Esophagus squamous epithelium (tissue), 5 donors: ENCODE data around the gene CD59. TPM values are rescaled to one million over a fixed set of nuclear protein-coding genes. Genes with fewer than 3 reads are reported as not detected.

Experiments
- DNase-seq: peaks from one replicate; lab custom pipeline; 2025; lab: John Stamatoyannopoulos, UW
- H3K27ac ChIP-seq, 4 donors: fragments of 200-600 bp; sonication (generic); one replicate each; pipeline ENCODE4 v1.5.1; 2016 to 2019; ENCODE audit warnings: mild to moderate bottlenecking in 1 of 4
- H3K27me3 ChIP-seq, 4 donors: fragments of 200-600 bp; sonication (generic); 1 replicate in 3 of 4; 2 replicates in 1 of 4; pipeline versions ENCODE4 v1.5.1 to v1.6.0; 2017 to 2021; ENCODE audit warnings: antibody characterized with exemption in 1 of 4
- H3K36me3 ChIP-seq, 3 donors: fragments of 200-600 bp; sonication (generic); one replicate each; pipeline ENCODE4 v1.5.1; 2016 to 2019
- H3K4me1 ChIP-seq, 3 donors: fragments of 200-600 bp; sonication (generic); one replicate each; pipeline ENCODE4 v1.5.1; 2017 to 2019
- H3K4me3 ChIP-seq, 4 donors: fragments of 200-600 bp; sonication (generic); 1 replicate in 3 of 4; 2 replicates in 1 of 4; pipeline ENCODE4 v1.5.1; 2016 to 2019; ENCODE audit warnings: mild to moderate bottlenecking in 2 of 4, moderate library complexity in 1 of 4
- H3K9me3 ChIP-seq, 3 donors: fragments of 200-600 bp; sonication (generic); one replicate each; pipeline ENCODE4 v1.5.1; 2016 to 2019
- CTCF ChIP-seq, 6 experiments: fragments of 450-650 bp in 4 of 6; fragments of 200-600 bp in 2 of 6; sonication (generic) in 2 of 6; IDR thresholded peaks; one replicate each; pipeline ENCODE4 v1.5.1; 2016 to 2019; ENCODE audit warnings: antibody characterized with exemption in 6 of 6, mild to moderate bottlenecking in 4 of 6, moderate library complexity in 4 of 6
- POLR2A ChIP-seq, 4 donors: fragments of 450-650 bp; IDR thresholded peaks; one replicate each; pipeline ENCODE4 v1.6.1; 2017; ENCODE audit warnings: antibody characterized with exemption in 4 of 4, mild to moderate bottlenecking in 4 of 4, moderate library complexity in 3 of 4
- WGBS, 2 donors: methylation state at CpG; one replicate each; pipeline ENCODE4 v1.1.5; 2018; 5-methylcytosine and 5-hydroxymethylcytosine counted together
- intact Hi-C: fragments of 100-400 bp; cut with DNase I; formaldehyde crosslinking; loops from one replicate; pipeline ENCODE4 v1.15.0; 2022
- total RNA-seq, 4 donors: library from RNA; depleted of rRNA; stranded (reverse); fragments of >200 nt; gene quantifications; one replicate each; pipeline ENCODE4 v1.1.0, GENCODE V29; 2016
- donor health status: DM: yes; HTN: yes; CAD: no.

The CD59 gene
- total RNA-seq, 4 donors from 2014 or later = 191 to 525 (median 339) TPM

GRCh38 chr11:33722590-33723234, 13.5 kb downstream of the CD59 start:
- H3K4me3 ChIP-seq = peak overlapping the region in 1 of 4 donors; percentile 10
- peak in 1 of 4 donors; percentile 16 for TF ChIP-seq POLR2A (IDR thresholded peaks at IDR 0.05)
- TF ChIP-seq CTCF (IDR thresholded peaks at IDR 0.05) = no peak
- H3K36me3 ChIP-seq = peaks cover 0 to 48% (median 15%) of the 10 kb centered on the region in 3 donors
- intact Hi-C loops = no loop called here
- WGBS, 2 donors = 78 to 92% methylated on average over 1 of the region's 2 CpGs
- peaks cover 30 to 78% (median 50%) of the 10 kb centered on the region in 3 donors for H3K4me1 ChIP-seq
- DNase-seq = no peak
- H3K9me3 ChIP-seq = no peaks in the 10 kb centered on the region
- H3K27me3 ChIP-seq = no peaks in the 10 kb centered on the region
- H3K27ac ChIP-seq = peak overlapping the region; percentile 65 to 89 (median 74)

DNA sequence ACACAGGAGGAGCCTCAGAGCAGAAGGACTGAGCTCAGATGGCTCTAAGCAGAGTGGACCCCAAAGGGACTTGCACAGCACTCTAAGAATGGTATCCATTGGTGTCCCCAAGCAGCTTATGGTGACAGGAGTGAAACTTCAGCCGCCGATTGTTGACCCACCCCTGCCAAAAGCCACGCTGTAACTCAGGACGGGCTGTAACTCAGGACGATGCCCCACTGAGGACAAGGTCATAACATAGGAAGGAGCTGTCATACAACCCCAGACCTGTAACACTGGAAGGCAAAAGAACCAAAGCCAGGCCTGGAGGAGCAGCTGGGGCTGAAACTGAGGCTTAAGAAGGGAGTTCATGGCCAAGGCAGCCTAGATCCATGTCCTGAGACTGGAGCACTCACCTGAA, 14.2 kb downstream of the CD59 start:
- TF ChIP-seq CTCF (IDR thresholded peaks at IDR 0.05) (no peak), POLR2A (IDR thresholded peaks at IDR 0.05) (no peak)
- peak overlapping the region; percentile 65 to 89 (median 74) for H3K27ac ChIP-seq
- H3K4me3 ChIP-seq = no peak overlapping the region
- peaks cover 0 to 56% (median 15%) of the 10 kb centered on the region in 3 donors for H3K36me3 ChIP-seq
- intact Hi-C loops = no loop called here
- 89% methylated on average over 5 of the region's 5 CpGs; no CpG with 5 or more reads in 1 of the 2 donors for WGBS, 2 donors
- no peak for DNase-seq
- no peaks in the 10 kb centered on the region for H3K27me3 ChIP-seq
- H3K9me3 ChIP-seq = no peaks in the 10 kb centered on the region
- peaks cover 30 to 84% (median 52%) of the 10 kb centered on the region in 3 donors for H3K4me1 ChIP-seq

- peaks cover 30 to 84% (median 57%) of the 10 kb centered on the region in 3 donors for H3K4me1 ChIP-seq
- peaks cover 0 to 61% (median 15%) of the 10 kb centered on the region in 3 donors for H3K36me3 ChIP-seq
- DNase-seq = no peak
- no peaks in the 10 kb centered on the region for H3K9me3 ChIP-seq
- intact Hi-C loops = no loop called here
- peak overlapping the region in 3 of 4 donors; percentile 65 to 89 (median 80) for H3K27ac ChIP-seq
- TF ChIP-seq POLR2A (IDR thresholded peaks at IDR 0.05) (no peak), CTCF (IDR thresholded peaks at IDR 0.05) (no peak)
- WGBS, 2 donors = 22 to 31% methylated on average over 1 of the region's 1 CpG
- H3K4me3 ChIP-seq = no peak overlapping the region
- no peaks in the 10 kb centered on the region for H3K27me3 ChIP-seq
Measured at GRCh38 chr11:33721426-33721825, 14.8 kb downstream of the CD59 start.

DNA sequence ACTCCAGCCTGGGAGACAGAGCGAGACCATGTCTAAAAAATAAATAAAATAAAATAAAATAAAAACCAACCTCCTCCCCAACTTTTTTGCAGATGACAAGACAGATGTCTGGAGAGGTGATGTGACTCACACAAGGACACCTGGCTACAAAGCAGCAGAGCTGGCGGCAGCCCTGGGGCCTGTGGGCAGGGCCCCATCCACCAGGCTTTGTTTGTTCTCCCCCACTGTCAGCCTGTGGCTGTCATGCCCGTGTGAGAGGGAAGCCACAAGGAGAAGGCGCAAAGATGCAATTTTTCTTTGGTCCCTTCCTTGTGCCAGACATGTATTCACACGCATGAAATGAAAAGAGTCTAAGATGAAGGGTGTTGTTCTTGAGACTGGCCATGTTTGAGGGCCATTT, 16.6 kb downstream of the CD59 start:
- H3K36me3 ChIP-seq = peaks cover 2 to 80% (median 15%) of the 10 kb centered on the region in 3 donors

More for the DNA sequence above, 16.6 kb downstream of the CD59 start:
- H3K27ac ChIP-seq = peak overlapping the region in 1 of 4 donors; percentile 80
- TF ChIP-seq CTCF (IDR thresholded peaks at IDR 0.05) = no peak
- TF ChIP-seq POLR2A (IDR thresholded peaks at IDR 0.05) = no peak
- DNase-seq = no peak
- H3K27me3 ChIP-seq = no peaks in the 10 kb centered on the region
- H3K4me3 ChIP-seq = no peak overlapping the region
- H3K4me1 ChIP-seq = peaks cover 36 to 88% (median 65%) of the 10 kb centered on the region in 3 donors
- no peaks in the 10 kb centered on the region for H3K9me3 ChIP-seq
- intact Hi-C loops = no loop called here
- WGBS, 2 donors = 45 to 47% methylated on average over 5 of the region's 5 CpGs
